ENCODE data around the gene TANGO6. TPM values are rescaled to one million over a fixed set of nuclear protein-coding genes. Genes with fewer than 3 reads are reported as not detected.

TANGO6 gene
- total RNA-seq, 4 donors from 2014 or later, result 16.7 to 24.4 (median 20.2) TPM

DNA sequence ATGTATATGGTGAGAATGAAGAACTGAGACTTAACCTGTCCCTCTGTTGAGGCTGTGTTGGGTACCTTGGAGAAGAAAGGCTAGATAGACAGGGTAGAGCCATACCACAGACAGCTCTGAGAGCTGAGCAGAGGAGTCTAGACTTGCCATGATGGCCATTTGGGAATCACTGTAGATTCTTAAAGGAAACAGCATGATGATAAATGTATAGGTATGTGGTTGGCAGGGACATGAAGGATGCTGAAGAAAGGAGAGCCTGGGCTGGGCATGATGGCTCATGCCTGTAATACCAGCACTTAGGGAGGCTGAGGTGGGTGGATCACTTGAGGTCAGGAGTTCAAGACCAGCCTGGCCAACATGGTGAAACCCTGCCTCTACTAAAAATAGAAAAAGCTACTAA lies 147.7 kb downstream of the TANGO6 start:
- DNase-seq, result no peak
- intact Hi-C loops (cut with DNase I), result no loop called here
- TF ChIP-seq POLR2A (IDR thresholded peaks at IDR 0.05), result no peak
- TF ChIP-seq, protein P1, sequence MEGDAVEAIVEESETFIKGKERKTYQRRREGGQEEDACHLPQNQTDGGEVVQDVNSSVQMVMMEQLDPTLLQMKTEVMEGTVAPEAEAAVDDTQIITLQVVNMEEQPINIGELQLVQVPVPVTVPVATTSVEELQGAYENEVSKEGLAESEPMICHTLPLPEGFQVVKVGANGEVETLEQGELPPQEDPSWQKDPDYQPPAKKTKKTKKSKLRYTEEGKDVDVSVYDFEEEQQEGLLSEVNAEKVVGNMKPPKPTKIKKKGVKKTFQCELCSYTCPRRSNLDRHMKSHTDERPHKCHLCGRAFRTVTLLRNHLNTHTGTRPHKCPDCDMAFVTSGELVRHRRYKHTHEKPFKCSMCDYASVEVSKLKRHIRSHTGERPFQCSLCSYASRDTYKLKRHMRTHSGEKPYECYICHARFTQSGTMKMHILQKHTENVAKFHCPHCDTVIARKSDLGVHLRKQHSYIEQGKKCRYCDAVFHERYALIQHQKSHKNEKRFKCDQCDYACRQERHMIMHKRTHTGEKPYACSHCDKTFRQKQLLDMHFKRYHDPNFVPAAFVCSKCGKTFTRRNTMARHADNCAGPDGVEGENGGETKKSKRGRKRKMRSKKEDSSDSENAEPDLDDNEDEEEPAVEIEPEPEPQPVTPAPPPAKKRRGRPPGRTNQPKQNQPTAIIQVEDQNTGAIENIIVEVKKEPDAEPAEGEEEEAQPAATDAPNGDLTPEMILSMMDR (IDR thresholded peaks at IDR 0.05), result no peak
- Histone ChIP-seq H3K27me3 (no peaks in the 10 kb centered on the region), H3K4me1 (peaks cover 12 to 37% of the 10 kb centered on the region in 2 donors), H3K9me3 (no peaks in the 10 kb centered on the region), H3K4me3 (replicated peaks in 1 of 3) (no peak overlapping the region), H3K36me3 (no peaks in the 10 kb centered on the region), H3K27ac (no peak overlapping the region)

DNA sequence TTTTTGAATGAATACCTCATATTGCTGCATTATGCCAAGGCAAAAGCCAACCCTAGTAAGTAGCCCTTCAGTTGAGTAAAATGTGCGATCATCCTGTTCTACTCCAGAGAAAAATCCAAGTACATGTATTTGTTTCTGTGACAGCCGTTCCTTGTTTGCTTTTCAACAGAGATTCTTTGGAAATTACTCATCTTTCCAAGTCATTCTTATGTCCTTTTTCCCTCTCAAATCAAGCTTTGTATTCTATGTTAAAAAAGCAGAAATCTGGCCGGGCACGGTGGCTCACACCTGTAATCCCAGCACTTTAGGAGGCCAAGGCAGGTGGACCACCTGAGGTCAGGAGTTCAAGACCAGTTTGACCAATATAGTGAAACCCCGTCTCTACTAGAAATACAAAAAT lies 149.2 kb downstream of the TANGO6 start:
- Histone ChIP-seq H3K36me3 (no peaks in the 10 kb centered on the region), H3K27ac (peak overlapping the region in 2 of 3 donors; percentile 35 to 70), H3K9me3 (no peaks in the 10 kb centered on the region), H3K4me3 (replicated peaks in 1 of 3) (no peak overlapping the region), H3K4me1 (peaks cover 12 to 31% of the 10 kb centered on the region in 2 donors), H3K27me3 (no peaks in the 10 kb centered on the region)
- no peak for DNase-seq
- WGBS, 2 donors, result 74 to 77% methylated on average over 5 of the region's 5 CpGs
- intact Hi-C loops (cut with DNase I), result no loop called here
- TF ChIP-seq, protein P1 (IDR thresholded peaks at IDR 0.05), result no peak
- TF ChIP-seq POLR2A (IDR thresholded peaks at IDR 0.05), result no peak

DNA sequence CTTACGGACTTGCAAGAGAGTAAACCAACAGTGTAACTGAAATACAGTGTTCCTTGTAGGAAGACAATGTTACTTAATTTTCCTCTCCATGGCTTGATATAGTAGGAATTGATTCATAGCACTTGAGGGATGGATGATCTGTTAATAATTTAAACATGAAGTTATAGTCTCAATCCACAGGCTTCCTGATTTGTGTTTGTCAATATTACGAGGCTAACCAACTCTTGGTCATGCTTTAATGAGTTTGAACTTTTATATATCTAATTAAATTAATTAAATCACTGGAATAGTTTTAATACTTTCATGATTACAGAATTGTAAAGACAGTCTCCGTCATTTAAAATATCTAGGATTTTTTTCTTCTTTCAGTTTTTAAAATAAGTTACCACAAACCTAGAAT lies 150.1 kb downstream of the TANGO6 start:
- 81 to 84% methylated on average over 3 of the region's 3 CpGs for WGBS, 2 donors
- Histone ChIP-seq H3K27ac (peak overlapping the region; percentile 28 to 70 (median 39)), H3K27me3 (no peaks in the 10 kb centered on the region), H3K4me3 (replicated peaks in 1 of 3) (no peak overlapping the region), H3K9me3 (no peaks in the 10 kb centered on the region), H3K4me1 (peaks cover 12 to 31% of the 10 kb centered on the region in 2 donors), H3K36me3 (no peaks in the 10 kb centered on the region)
- no peak for DNase-seq
- intact Hi-C loops (cut with DNase I), result no loop called here
- TF ChIP-seq POLR2A (IDR thresholded peaks at IDR 0.05), result no peak
- TF ChIP-seq, protein P1 (IDR thresholded peaks at IDR 0.05), result no peak

DNA sequence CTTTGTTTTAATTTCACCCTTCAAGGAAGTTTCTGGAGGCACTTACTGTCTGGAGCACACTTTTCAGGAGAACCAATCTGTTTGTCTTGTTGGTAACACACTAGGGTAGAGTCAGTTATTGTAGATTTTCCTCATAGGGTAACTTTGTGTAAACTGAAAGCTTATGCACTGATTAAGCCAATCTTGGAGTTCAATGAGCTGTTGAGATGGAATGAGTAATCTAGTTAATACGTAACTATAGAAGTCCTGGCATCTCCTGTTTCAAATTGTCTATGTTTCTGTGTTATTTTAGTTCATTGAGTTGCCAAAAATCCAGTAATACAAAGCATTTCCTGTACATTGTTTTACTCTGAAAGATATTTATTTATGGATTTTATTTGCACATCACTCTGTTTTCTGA lies 150.6 kb downstream of the TANGO6 start:
- 31 to 34% methylated on average over 1 of the region's 1 CpG for WGBS, 2 donors
- H3K36me3 ChIP-seq, result no peaks in the 10 kb centered on the region
- TF ChIP-seq POLR2A (IDR thresholded peaks at IDR 0.05), result no peak
- TF ChIP-seq, protein P1 (IDR thresholded peaks at IDR 0.05), result no peak
- DNase-seq, result no peak
- H3K4me1 ChIP-seq, result peaks cover 12 to 31% of the 10 kb centered on the region in 2 donors
- intact Hi-C loops (cut with DNase I), result no loop called here
- no peak overlapping the region for H3K4me3 ChIP-seq (replicated peaks in 1 of 3)
- H3K27me3 ChIP-seq, result no peaks in the 10 kb centered on the region
- peak overlapping the region; percentile 28 to 70 (median 39) for H3K27ac ChIP-seq
- H3K9me3 ChIP-seq, result no peaks in the 10 kb centered on the region

DNA sequence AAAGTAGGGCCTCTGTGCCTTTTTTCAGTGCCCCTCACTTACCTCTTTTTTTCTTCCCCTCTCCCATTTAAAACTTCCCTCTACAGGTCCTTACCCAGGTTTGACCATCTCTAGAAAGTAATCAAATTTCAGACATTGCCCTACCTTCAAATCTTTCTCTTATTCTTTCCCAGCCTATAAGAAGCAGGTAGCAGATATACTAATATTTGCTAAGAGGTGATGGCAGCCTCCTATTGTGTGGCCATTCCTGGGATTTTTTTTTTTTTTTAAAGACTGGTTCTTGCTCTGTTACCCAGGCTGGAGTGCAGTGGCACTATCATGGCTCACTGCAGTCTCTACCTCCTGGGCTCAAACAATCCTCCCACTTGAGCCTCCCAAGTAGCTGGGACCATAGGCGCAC lies 151.0 kb downstream of the TANGO6 start:
- Histone ChIP-seq H3K36me3 (no peaks in the 10 kb centered on the region), H3K4me1 (peaks cover 12 to 31% of the 10 kb centered on the region in 2 donors), H3K4me3 (replicated peaks in 1 of 3) (no peak overlapping the region), H3K27me3 (no peaks in the 10 kb centered on the region), H3K9me3 (no peaks in the 10 kb centered on the region), H3K27ac (peak overlapping the region; percentile 10 to 70 (median 39))
- intact Hi-C loops (cut with DNase I), result no loop called here
- 94 to 100% methylated on average over 1 of the region's 1 CpG for WGBS, 2 donors
- no peak for DNase-seq
- TF ChIP-seq, protein P1 (IDR thresholded peaks at IDR 0.05), result no peak
- no peak for TF ChIP-seq POLR2A (IDR thresholded peaks at IDR 0.05)
